Measurements from ENCODE around the gene CLEC1A.
"Not testable (repeated sequence)": the region's sequence is repeated elsewhere in the genome, so short reads cannot be mapped to it uniquely, and the experiment has no call there.

Gene CLEC1A

GRCh38 chr12:10031771-10032175 is 67.0 kb downstream of the CLEC1A start:
- Histone ChIP-seq H3K27me3 (ENCODE audit: control insufficient read depth, insufficient read depth, low read length) (no peaks in the 10 kb centered on the region), H3K4me3 (ENCODE audit: low read length) (no peak overlapping the region), H3K9me3 (replicated peaks; ENCODE audit: low read length) (no peaks in the 10 kb centered on the region), H3K9ac (ENCODE audit: low read depth, low read length) (no peak overlapping the region), H3K4me2 (ENCODE audit: low read length) (no peak overlapping the region), H3K36me3 (ENCODE audit: insufficient read depth, low read length) (no peaks in the 10 kb centered on the region), H3K4me1 (ENCODE audit: control insufficient read depth, insufficient read depth, low read length) (peaks cover 26% of the 10 kb centered on the region)

DNA sequence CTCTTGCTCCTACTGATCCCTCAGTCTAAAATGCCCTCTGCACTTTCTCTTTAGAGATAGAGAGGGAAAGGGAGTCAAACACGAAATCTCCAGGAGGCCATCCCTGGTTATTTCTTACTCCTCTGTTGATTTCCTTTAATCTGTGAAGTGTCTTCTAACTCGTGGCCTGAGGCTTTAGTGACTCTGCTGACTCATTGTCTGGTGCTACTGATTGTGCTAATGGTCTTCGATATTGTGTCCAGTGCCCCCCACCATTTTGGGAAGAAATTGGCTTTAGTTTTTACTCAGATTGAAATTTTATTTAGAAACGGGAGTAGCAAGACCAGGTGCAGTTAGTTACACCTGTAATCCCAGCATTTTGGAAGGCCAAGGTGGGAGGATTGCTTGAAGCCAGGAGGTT is 67.5 kb downstream of the CLEC1A start:
- H3K9me3 ChIP-seq (replicated peaks; ENCODE audit: low read length), result no peaks in the 10 kb centered on the region
- H3K9ac ChIP-seq (ENCODE audit: low read depth, low read length), result no peak overlapping the region
- H3K4me3 ChIP-seq (ENCODE audit: low read length), result no peak overlapping the region

GRCh38 chr12:10030446-10030845 is 68.3 kb downstream of the CLEC1A start, which contains the start of gene CLEC9A:
Gene CLEC9A (plus strand): TSS chr12:10030682. CDS start chr12:10052688, 22,006 bp downstream.
- H3K9ac ChIP-seq (ENCODE audit: low read depth, low read length), result no peak within 1 kb of the TSS

More for the DNA sequence above, 67.5 kb downstream of the CLEC1A start:
- Histone ChIP-seq H3K27me3 (ENCODE audit: control insufficient read depth, insufficient read depth, low read length) (no peaks in the 10 kb centered on the region), H3K4me2 (ENCODE audit: low read length) (no peak overlapping the region), H3K4me1 (ENCODE audit: control insufficient read depth, insufficient read depth, low read length) (peaks cover 26% of the 10 kb centered on the region), H3K36me3 (ENCODE audit: insufficient read depth, low read length) (no peaks in the 10 kb centered on the region)

GRCh38 chr12:10027721-10028120 is 71.1 kb downstream of the CLEC1A start:
- Histone ChIP-seq H3K9me3 (replicated peaks; ENCODE audit: low read length) (no peaks in the 10 kb centered on the region), H3K4me1 (ENCODE audit: control insufficient read depth, insufficient read depth, low read length) (peaks cover 26% of the 10 kb centered on the region), H3K4me2 (ENCODE audit: low read length) (peak overlapping the region; percentile 30), H3K9ac (ENCODE audit: low read depth, low read length) (no peak overlapping the region), H3K36me3 (ENCODE audit: insufficient read depth, low read length) (no peaks in the 10 kb centered on the region), H3K4me3 (ENCODE audit: low read length) (no peak overlapping the region), H3K27me3 (ENCODE audit: control insufficient read depth, insufficient read depth, low read length) (no peaks in the 10 kb centered on the region)

More at GRCh38 chr12:10030446-10030845, 68.3 kb downstream of the CLEC1A start, which contains the start of gene CLEC9A:
- H3K27me3 ChIP-seq (ENCODE audit: control insufficient read depth, insufficient read depth, low read length), result no peaks in the 10 kb centered on the region
- H3K36me3 ChIP-seq (ENCODE audit: insufficient read depth, low read length), result no peaks in the 10 kb centered on the region
- H3K9me3 ChIP-seq (replicated peaks; ENCODE audit: low read length), result no peaks in the 10 kb centered on the region
- H3K4me2 ChIP-seq (ENCODE audit: low read length), result no peak within 1 kb of the TSS
- no peak within 1 kb of the TSS for H3K4me3 ChIP-seq (ENCODE audit: low read length)
- H3K4me1 ChIP-seq (ENCODE audit: control insufficient read depth, insufficient read depth, low read length), result peaks cover 26% of the 10 kb centered on the region

DNA sequence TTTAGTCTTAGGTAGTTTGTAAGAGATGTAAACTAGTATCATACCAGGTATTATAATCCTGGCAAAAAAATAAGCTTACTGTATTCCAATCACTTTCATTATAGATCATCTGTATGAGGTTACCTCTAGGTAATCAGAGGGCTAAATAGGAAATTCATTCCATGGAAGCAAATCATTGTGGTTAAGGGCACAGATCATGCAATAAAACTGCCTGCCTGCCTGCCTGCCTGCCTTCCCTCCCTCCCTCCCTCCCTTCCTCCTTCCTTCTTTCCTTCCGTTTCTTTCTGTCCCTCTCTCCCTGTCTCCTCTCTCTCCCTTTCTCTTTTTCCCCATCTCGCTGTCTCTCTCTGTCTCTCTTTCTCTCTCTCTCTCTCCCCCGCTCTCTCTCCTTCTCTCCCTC is 71.5 kb downstream of the CLEC1A start:
- H3K9me3 ChIP-seq (replicated peaks; ENCODE audit: low read length), result no peaks in the 10 kb centered on the region
- no peaks in the 10 kb centered on the region for H3K27me3 ChIP-seq (ENCODE audit: control insufficient read depth, insufficient read depth, low read length)
- no peak overlapping the region for H3K9ac ChIP-seq (ENCODE audit: low read depth, low read length)
- no peak overlapping the region for H3K4me3 ChIP-seq (ENCODE audit: low read length)
- H3K4me1 ChIP-seq (ENCODE audit: control insufficient read depth, insufficient read depth, low read length), result peaks cover 26% of the 10 kb centered on the region
- H3K4me2 ChIP-seq (ENCODE audit: low read length), result peak overlapping the region; percentile 30
- H3K36me3 ChIP-seq (ENCODE audit: insufficient read depth, low read length), result no peaks in the 10 kb centered on the region

- peaks cover 23% of the 10 kb centered on the region for H3K4me1 ChIP-seq (ENCODE audit: control insufficient read depth, insufficient read depth, low read length)
- H3K36me3 ChIP-seq (ENCODE audit: insufficient read depth, low read length); H3K9ac ChIP-seq (ENCODE audit: low read depth, low read length); H3K27me3 ChIP-seq (ENCODE audit: control insufficient read depth, insufficient read depth, low read length); H3K4me3 ChIP-seq (ENCODE audit: low read length); H3K4me2 ChIP-seq (ENCODE audit: low read length); H3K9me3 ChIP-seq (replicated peaks; ENCODE audit: low read length): not testable (repeated sequence)
Measured at GRCh38 chr12:10026666-10027065, 72.1 kb downstream of the CLEC1A start.

- H3K9me3 ChIP-seq (replicated peaks; ENCODE audit: low read length), result no peaks in the 10 kb centered on the region
- peaks cover 14% of the 10 kb centered on the region for H3K4me1 ChIP-seq (ENCODE audit: control insufficient read depth, insufficient read depth, low read length)
- no peak overlapping the region for H3K4me3 ChIP-seq (ENCODE audit: low read length)
- no peak overlapping the region for H3K4me2 ChIP-seq (ENCODE audit: low read length)
- no peaks in the 10 kb centered on the region for H3K36me3 ChIP-seq (ENCODE audit: insufficient read depth, low read length)
- H3K9ac ChIP-seq (ENCODE audit: low read depth, low read length), result no peak overlapping the region
- H3K27me3 ChIP-seq (ENCODE audit: control insufficient read depth, insufficient read depth, low read length), result no peaks in the 10 kb centered on the region
Measured at GRCh38 chr12:10025236-10025635, 73.5 kb downstream of the CLEC1A start.

GRCh38 chr12:10021342-10021741 is 77.4 kb downstream of the CLEC1A start:
- Histone ChIP-seq H3K36me3 (ENCODE audit: insufficient read depth, low read length) (no peaks in the 10 kb centered on the region), H3K9me3 (replicated peaks; ENCODE audit: low read length) (no peaks in the 10 kb centered on the region), H3K27me3 (ENCODE audit: control insufficient read depth, insufficient read depth, low read length) (no peaks in the 10 kb centered on the region)

More at GRCh38 chr12:10021342-10021741, 77.4 kb downstream of the CLEC1A start:
- H3K4me1 ChIP-seq (ENCODE audit: control insufficient read depth, insufficient read depth, low read length), result peaks cover 12% of the 10 kb centered on the region
- H3K4me3 ChIP-seq (ENCODE audit: low read length), result no peak overlapping the region
- H3K4me2 ChIP-seq (ENCODE audit: low read length), result no peak overlapping the region
- no peak overlapping the region for H3K9ac ChIP-seq (ENCODE audit: low read depth, low read length)

Data from skeletal muscle satellite cell (primary cell).